HG02763 (cell line): ENCODE data around the gene DZIP1L.
"Not testable (repeated sequence)": the region's sequence is repeated elsewhere in the genome, so short reads cannot be mapped to it uniquely, and the experiment has no call there.

Source experiments
- ATAC-seq: cut with Tn5 transposase; IDR thresholded peaks from one replicate; pipeline ENCODE4 v1.9.1; 2021; ENCODE audit warnings: mild to moderate bottlenecking, moderate library complexity; ENCODE audit not compliant: unreplicated experiment

The DZIP1L gene

GRCh38 chr3:138118612-138119422 lies 3.4 kb upstream of the DZIP1L start:
- no peak for ATAC-seq

- no peak for ATAC-seq
Observed at GRCh38 chr3:138114431-138114918, 933 bp downstream of the DZIP1L start.

- no peak for ATAC-seq
Observed at GRCh38 chr3:138113326-138113725, 2.1 kb downstream of the DZIP1L start.

- no peak for ATAC-seq
Observed at GRCh38 chr3:138112362-138112761, 3.0 kb downstream of the DZIP1L start.

GRCh38 chr3:138105598-138105997 lies 9.8 kb downstream of the DZIP1L start:
- no peak for ATAC-seq

GRCh38 chr3:138103466-138103865 lies 11.9 kb downstream of the DZIP1L start:
- no peak for ATAC-seq

GRCh38 chr3:138101351-138101940 lies 14.0 kb downstream of the DZIP1L start:
- not testable (repeated sequence) for ATAC-seq

- ATAC-seq = no peak
Observed at GRCh38 chr3:138099417-138099816, 16.0 kb downstream of the DZIP1L start.

- ATAC-seq = no peak
Observed at GRCh38 chr3:138097192-138098172, 17.9 kb downstream of the DZIP1L start.

- ATAC-seq = no peak
Observed at GRCh38 chr3:138093721-138094120, 21.7 kb downstream of the DZIP1L start.

GRCh38 chr3:138092023-138092422 lies 23.4 kb downstream of the DZIP1L start:
- ATAC-seq = no peak

GRCh38 chr3:138089091-138089490 lies 26.3 kb downstream of the DZIP1L start:
- ATAC-seq = no peak

GRCh38 chr3:138085745-138086144 lies 29.7 kb downstream of the DZIP1L start:
- ATAC-seq = not testable (repeated sequence)

GRCh38 chr3:138084196-138084595 lies 31.2 kb downstream of the DZIP1L start:
- ATAC-seq = no peak

GRCh38 chr3:138082992-138083386 lies 32.4 kb downstream of the DZIP1L start:
- no peak for ATAC-seq

- no peak for ATAC-seq
Observed at GRCh38 chr3:138082085-138082991, 33.1 kb downstream of the DZIP1L start.

- no peak for ATAC-seq
Observed at GRCh38 chr3:138081371-138082084, 33.9 kb downstream of the DZIP1L start.

- ATAC-seq = no peak
Observed at GRCh38 chr3:138079901-138080300, 35.5 kb downstream of the DZIP1L start.

- no peak for ATAC-seq
Observed at GRCh38 chr3:138078901-138079344, 36.5 kb downstream of the DZIP1L start.
